Stromal cell of bone marrow (primary cell): ENCODE results near the gene FOXC1.

ENCODE experiments used
- DNase-seq: peaks from one replicate; pipeline ENCODE4 v3.0.0-alpha.2; 2012; ENCODE audit warnings: low read depth

FOXC1 gene

DNA sequence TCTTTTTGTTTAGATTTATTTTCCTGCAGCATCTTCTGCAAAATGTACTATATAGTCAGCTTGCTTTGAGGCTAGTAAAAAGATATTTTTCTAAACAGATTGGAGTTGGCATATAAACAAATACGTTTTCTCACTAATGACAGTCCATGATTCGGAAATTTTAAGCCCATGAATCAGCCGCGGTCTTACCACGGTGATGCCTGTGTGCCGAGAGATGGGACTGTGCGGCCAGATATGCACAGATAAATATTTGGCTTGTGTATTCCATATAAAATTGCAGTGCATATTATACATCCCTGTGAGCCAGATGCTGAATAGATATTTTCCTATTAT is 3.2 kb downstream of the FOXC1 start:
- no peak for DNase-seq

GRCh38 chr6:1613346-1613687 is 3.6 kb downstream of the FOXC1 start:
- DNase-seq = no peak

GRCh38 chr6:1613688-1614447 is 4.2 kb downstream of the FOXC1 start:
- no peak for DNase-seq

GRCh38 chr6:1614448-1615150 is 4.9 kb downstream of the FOXC1 start:
- no peak for DNase-seq

DNA sequence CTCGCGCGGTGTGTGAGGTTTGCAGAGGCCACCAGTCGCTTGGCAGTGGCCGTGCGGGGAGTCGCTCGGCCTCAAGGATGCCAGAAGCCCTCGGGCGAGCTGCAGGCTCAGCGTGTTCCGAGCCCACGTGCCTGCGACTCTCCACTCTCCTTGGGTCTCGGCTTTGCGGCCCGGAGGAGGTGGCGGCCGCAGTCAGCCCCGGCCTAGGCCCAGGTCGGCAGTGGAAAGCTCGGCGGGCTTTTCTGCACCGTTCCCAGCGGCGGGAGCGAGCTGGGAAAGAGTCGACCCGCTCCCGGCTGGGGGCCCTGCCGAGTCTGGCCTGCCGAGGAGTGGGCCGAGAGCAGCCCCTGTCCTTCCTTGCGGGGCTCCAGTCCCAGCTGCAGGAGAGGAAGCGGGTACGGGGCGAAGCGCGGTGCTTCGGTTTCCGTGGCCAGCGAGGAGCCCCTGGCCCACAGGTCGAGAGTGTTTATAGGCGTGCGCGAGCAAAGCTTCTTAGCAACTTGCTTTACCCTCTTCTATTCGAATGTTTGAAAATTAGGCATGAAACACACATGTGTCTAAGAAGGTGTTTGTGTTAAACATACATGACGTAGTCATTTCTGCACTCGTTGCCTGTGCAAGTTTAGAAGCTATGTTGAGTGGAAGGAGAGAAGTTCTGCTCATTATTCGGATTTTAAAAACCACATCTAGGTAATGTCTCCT is 5.6 kb downstream of the FOXC1 start:
- DNase-seq = no peak

DNA sequence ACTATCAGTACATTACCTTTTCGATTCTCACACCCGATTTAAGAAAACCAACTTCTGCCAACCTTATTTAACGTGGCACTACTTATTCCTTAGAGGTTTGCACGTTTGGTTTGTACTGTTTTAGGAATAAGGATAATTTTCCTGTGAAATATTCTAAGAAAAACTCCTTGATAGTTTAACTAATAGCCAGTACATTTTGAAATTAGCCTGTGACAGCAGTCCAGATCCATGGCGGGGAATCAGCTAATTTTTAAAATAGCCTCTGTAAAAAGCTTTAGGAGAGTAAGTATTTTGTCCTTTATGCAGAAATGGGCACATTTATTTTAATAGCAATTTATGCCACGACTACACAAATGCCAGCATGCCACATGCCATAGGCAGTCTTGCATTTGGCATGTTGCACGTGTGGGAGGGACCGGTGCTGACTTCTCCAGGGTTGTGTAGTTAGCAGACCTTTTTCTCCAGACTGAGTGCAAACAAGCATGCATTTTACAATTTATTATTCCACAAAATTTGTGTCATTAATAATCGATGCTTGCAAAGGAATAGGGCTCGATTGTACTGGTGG is 6.2 kb downstream of the FOXC1 start:
- DNase-seq = no peak

DNA sequence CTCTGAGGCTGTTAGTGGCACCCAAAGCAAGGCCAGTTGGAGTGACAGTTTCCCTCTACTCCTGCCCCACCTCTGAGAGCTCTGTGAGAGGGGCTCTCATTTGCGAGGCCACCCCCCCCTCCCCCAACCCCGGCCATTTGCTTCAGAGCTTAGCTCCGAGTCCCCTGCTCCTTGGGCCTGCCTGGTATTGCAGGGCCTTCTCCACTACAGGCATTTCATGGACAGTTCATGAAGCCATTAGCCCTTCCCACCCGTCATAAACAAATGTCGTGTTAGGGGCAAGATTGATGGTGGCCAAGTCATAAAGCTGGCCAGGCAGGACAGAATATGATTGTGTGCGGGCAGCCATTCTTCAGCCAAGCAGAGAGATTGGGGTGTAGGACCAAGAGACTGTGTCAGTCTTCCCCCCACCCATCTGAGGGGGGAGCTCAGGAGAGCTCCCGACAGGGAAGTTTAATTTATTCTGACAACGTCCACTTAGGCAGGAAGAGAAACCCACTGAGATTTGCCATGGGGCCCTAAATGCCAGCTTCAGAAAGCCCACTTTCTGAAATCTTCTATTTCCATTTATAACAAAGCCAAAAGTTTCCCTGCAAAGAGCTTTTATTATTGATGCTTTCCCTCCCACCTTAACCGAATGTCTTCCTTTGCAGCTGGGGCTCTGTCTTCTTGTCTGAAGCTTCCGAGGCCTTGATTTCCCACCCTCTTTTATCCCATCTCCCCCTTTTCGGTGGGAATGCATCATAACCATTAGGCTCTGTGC is 7.2 kb downstream of the FOXC1 start:
- DNase-seq = no peak

- no peak for DNase-seq
Measured at GRCh38 chr6:1617466-1618310, 8.0 kb downstream of the FOXC1 start.

- DNase-seq = no peak
Measured at GRCh38 chr6:1618311-1619097, 8.8 kb downstream of the FOXC1 start.

DNA sequence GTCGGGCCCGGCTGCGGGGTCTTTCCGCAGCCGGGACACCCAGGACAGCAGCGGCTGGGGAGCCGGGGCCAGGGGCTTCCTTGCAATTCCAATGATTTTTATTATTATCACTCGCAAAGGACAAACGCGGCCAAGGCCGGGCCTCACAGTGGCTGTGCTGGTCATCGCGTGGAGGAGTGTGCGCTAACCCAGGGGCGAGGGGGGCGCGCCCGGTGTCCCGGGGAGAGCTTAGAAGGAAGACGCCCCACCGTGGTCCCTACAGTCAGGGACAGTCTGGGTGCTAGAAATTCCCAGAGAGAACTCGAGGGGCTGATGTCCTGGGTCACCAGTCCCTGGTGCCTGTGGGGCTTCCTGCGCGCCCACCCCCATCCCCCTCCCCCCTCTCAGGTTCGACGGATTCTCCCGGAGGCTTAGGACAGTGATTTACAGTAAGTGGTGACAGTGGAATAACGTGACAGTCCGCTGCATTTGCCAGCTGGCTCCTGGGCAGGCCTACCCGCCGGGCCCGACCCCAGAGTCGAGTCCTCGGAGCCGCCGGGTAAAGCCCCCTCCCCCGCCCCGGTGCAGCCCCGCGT is 9.5 kb downstream of the FOXC1 start:
- DNase-seq = no peak

GRCh38 chr6:1619673-1620503 is 10.2 kb downstream of the FOXC1 start:
- no peak for DNase-seq

DNA sequence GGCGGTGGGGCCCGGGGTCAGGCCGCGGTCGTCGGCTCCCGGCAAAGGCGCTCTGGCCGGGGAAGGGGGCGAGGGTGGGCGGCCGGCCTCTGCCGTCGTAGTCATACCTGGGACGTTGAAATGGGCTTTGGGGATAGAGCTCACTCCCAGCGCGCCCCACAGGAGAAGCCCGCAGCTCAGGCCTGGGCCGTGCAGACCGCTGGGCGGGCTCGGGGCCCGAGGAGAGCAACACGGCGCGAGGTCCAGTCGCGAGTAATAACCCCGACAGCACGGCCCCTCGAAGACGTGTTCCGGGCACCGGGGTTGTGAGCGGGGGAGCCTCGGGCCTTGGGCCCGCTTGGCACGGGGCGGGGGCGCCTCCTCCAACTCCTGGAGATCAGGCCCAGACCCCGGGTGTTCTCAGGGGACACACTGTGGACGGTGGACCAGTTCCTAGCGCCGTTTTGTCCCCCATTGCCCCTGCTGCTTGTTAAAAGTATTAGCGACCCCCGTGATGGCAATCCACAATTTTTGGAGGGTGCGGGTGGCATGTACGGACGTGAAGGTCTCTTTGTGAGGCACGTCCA is 10.9 kb downstream of the FOXC1 start:
- no peak for DNase-seq

- DNase-seq = no peak
Measured at GRCh38 chr6:1621070-1621701, 11.5 kb downstream of the FOXC1 start.

- DNase-seq = no peak
Measured at GRCh38 chr6:1622220-1622850, 12.6 kb downstream of the FOXC1 start.

GRCh38 chr6:1622851-1623768 is 13.4 kb downstream of the FOXC1 start:
- DNase-seq = no peak

DNA sequence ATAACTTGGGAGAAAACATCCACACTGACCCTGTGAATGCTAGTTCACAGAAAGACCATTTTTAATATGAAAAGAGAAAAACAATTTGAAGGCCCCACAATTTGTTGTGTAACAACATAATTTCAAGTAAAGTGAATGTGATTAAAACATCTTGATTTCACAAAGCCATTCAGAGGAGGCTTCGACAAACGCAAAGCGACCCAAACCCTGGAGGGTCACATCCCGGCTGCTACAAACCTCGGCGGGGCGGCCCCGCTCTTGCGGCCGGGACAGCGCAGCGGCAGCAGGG is 14.0 kb downstream of the FOXC1 start:
- no peak for DNase-seq
